SK-N-SH (cell line): Measurements from ENCODE around the gene DNASE1L3.

Experiments used
- CTCF ChIP-seq: fragments of 200-600 bp; sonication (generic); IDR thresholded peaks from 2 replicates; pipeline ENCODE4 v1.6.1; 2017; ENCODE audit warnings: antibody characterized with exemption, mild to moderate bottlenecking, moderate library complexity
- EZH2phosphoT487 ChIP-seq: fragments of 200-600 bp; sonication (generic); IDR thresholded peaks from 2 replicates; pipeline ENCODE4 v1.6.1; 2017; ENCODE audit warnings: low read depth, mixed run types, mild to moderate bottlenecking, antibody characterized with exemption, moderate library complexity, borderline replicate concordance
- GABPA ChIP-seq: IDR thresholded peaks from 2 replicates; pipeline ENCODE4 v1.4.0; 2012; ENCODE audit warnings: low read depth, mild to moderate bottlenecking
- MEF2A ChIP-seq: IDR thresholded peaks from 2 replicates; pipeline ENCODE4 v1.4.0; 2012; ENCODE audit warnings: low read depth, borderline replicate concordance
- NRF1 ChIP-seq: IDR thresholded peaks from 2 replicates; pipeline ENCODE4 v1.6.1; 2012; ENCODE audit warnings: low read depth, mild to moderate bottlenecking, low read length
- POLR2AphosphoS5 ChIP-seq: IDR thresholded peaks from 2 replicates; pipeline ENCODE4 v1.6.1; 2012; ENCODE audit warnings: low read depth, low read length
- RFX5 ChIP-seq: IDR thresholded peaks from 2 replicates; pipeline ENCODE4 v1.6.1; 2012; ENCODE audit warnings: mild to moderate bottlenecking, improper control_type of control experiment, low read length

GRCh38 chr3:58243976-58244585 is 33.3 kb upstream of the DNASE1L3 start:
- TF ChIP-seq RFX5 (no peak), POLR2AphosphoS5 (no peak), MEF2A (no peak), NRF1 (no peak), CTCF (no peak), EZH2phosphoT487 (no peak), GABPA (no peak)
